Measurements from ENCODE around the gene MSLN. TPM values are rescaled to one million over a fixed set of nuclear protein-coding genes. Genes with fewer than 3 reads are reported as not detected.

The MSLN gene
- total RNA-seq, 1 experiment from 2014 or later, result not detected

DNA sequence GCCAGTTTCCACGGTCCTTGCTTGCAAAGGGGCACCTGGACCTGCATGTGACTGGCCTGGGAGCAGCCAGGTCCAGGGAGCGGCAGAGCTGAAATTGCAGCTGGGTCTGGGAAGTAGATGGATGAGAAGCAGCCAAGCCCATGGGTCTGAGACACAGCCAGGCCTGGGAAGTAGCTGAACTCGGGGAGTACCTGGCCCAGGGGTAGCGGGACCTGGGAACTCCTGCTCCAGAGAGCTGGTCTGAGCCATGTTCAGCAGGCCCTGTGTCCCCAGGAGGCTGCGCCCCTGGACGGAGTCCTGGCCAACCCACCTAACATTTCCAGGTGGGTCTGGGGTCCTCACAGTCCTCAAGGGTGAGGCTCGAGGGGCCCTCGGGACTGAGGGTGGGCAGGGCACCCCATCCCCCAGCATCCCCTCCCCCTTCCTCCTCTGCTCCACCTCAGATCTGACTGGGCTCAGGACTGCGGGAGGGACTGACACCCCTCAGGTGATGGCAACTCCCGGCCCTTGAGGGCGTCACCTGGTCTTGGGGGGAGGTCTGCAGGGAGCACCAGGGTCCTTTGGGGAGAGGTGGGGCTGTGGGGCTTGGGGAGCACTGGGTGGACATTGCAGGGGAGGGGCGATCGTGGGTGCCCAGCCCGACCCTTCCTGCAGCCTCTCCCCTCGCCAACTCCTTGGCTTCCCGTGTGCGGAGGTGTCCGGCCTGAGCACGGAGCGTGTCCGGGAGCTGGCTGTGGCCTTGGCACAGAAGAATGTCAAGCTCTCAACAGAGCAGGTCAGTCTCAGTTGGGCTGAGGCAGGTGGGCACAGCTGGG is 3.0 kb downstream of the MSLN start:
- H3K27ac ChIP-seq (ENCODE audit: low read length), result no peak overlapping the region
- H3K27me3 ChIP-seq (ENCODE audit: low read length), result no peaks in the 10 kb centered on the region
- no peaks in the 10 kb centered on the region for H3K79me2 ChIP-seq (ENCODE audit: low read length)
- H3K9me3 ChIP-seq (ENCODE audit: low read length), result no peaks in the 10 kb centered on the region
- H4K20me1 ChIP-seq (ENCODE audit: insufficient read depth, low read depth, low read length), result no peaks in the 10 kb centered on the region
- H3K4me1 ChIP-seq (ENCODE audit: low read length), result no peaks in the 10 kb centered on the region
- H3K4me3 ChIP-seq (ENCODE audit: low read length), result no peak overlapping the region
- H3K9me2 ChIP-seq (replicated peaks; ENCODE audit: insufficient read depth, low read length), result no peaks in the 10 kb centered on the region
- no peaks in the 10 kb centered on the region for H3K36me3 ChIP-seq (ENCODE audit: insufficient read depth, low read length)
- no peak overlapping the region for H3K4me2 ChIP-seq (ENCODE audit: low read depth, low read length, poor library complexity, severe bottlenecking)
- H2AFZ ChIP-seq (ENCODE audit: low read length), result no peak overlapping the region
- DNase-seq, result no peak
- no peak overlapping the region for H3K9ac ChIP-seq (ENCODE audit: low read length)

DNA sequence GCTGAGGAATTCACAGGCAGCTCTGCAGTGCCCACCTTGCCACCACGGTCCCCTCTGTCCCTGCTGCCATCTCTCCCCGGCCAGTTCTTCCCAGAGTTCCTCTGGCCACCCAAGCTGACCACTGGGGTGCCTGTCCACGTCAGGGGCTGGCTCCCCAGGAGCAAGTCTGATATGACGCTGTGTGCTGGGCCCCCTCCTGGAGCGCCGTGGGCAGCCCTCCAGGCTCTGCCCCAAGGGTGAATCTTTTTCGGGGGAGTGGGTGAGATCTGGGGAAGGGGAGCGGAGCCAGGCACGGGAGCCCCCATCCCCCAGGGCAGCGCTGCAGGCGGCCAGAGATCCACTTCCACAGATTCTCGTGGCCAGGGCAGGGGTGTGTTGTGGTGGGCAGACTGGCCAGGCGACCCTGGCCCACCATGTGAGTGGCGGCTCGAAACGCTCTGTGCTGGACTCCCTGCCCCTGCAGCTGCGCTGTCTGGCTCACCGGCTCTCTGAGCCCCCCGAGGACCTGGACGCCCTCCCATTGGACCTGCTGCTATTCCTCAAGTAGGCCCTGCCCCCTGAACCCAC is 3.7 kb downstream of the MSLN start:
- H3K9me2 ChIP-seq (replicated peaks; ENCODE audit: insufficient read depth, low read length), result no peaks in the 10 kb centered on the region
- no peak for DNase-seq
- H3K4me3 ChIP-seq (ENCODE audit: low read length), result no peak overlapping the region
- H3K79me2 ChIP-seq (ENCODE audit: low read length), result no peaks in the 10 kb centered on the region
- no peaks in the 10 kb centered on the region for H3K4me1 ChIP-seq (ENCODE audit: low read length)
- H3K4me2 ChIP-seq (ENCODE audit: low read depth, low read length, poor library complexity, severe bottlenecking), result no peak overlapping the region
- H4K20me1 ChIP-seq (ENCODE audit: insufficient read depth, low read depth, low read length), result no peaks in the 10 kb centered on the region
- no peaks in the 10 kb centered on the region for H3K9me3 ChIP-seq (ENCODE audit: low read length)
- H3K27ac ChIP-seq (ENCODE audit: low read length), result no peak overlapping the region
- H3K9ac ChIP-seq (ENCODE audit: low read length), result no peak overlapping the region
- H3K36me3 ChIP-seq (ENCODE audit: insufficient read depth, low read length), result no peaks in the 10 kb centered on the region
- no peak overlapping the region for H2AFZ ChIP-seq (ENCODE audit: low read length)
- no peaks in the 10 kb centered on the region for H3K27me3 ChIP-seq (ENCODE audit: low read length)

DNA sequence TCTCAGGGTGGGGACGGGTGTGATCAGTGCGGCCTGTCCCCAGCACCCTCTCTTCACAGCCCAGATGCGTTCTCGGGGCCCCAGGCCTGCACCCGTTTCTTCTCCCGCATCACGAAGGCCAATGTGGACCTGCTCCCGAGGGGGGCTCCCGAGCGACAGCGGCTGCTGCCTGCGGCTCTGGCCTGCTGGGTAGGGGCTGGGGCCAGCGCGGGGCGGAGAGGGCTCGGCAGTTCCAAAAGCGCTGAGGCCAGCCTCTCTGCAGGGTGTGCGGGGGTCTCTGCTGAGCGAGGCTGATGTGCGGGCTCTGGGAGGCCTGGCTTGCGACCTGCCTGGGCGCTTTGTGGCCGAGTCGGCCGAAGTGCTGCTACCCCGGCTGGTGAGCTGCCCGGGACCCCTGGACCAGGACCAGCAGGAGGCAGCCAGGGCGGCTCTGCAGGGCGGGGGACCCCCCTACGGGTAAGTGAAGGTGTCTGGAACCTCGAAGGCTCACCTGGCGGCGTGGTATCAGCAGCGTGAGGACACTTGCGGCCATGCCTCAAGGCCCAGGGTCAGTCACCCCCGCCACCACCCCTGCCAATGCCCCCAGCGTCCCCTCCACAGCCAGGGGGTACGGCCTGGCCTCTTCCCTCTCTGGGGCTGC is 4.4 kb downstream of the MSLN start:
- Histone ChIP-seq H3K27ac (ENCODE audit: low read length) (no peak overlapping the region), H3K9ac (ENCODE audit: low read length) (no peak overlapping the region), H3K27me3 (ENCODE audit: low read length) (no peaks in the 10 kb centered on the region), H3K36me3 (ENCODE audit: insufficient read depth, low read length) (no peaks in the 10 kb centered on the region), H4K20me1 (ENCODE audit: insufficient read depth, low read depth, low read length) (no peaks in the 10 kb centered on the region), H3K9me3 (ENCODE audit: low read length) (no peaks in the 10 kb centered on the region), H3K79me2 (ENCODE audit: low read length) (no peaks in the 10 kb centered on the region), H3K4me1 (ENCODE audit: low read length) (no peaks in the 10 kb centered on the region), H2AFZ (ENCODE audit: low read length) (no peak overlapping the region), H3K4me2 (ENCODE audit: low read depth, low read length, poor library complexity, severe bottlenecking) (no peak overlapping the region), H3K4me3 (ENCODE audit: low read length) (no peak overlapping the region), H3K9me2 (replicated peaks; ENCODE audit: insufficient read depth, low read length) (no peaks in the 10 kb centered on the region)
- DNase-seq, result no peak

DNA sequence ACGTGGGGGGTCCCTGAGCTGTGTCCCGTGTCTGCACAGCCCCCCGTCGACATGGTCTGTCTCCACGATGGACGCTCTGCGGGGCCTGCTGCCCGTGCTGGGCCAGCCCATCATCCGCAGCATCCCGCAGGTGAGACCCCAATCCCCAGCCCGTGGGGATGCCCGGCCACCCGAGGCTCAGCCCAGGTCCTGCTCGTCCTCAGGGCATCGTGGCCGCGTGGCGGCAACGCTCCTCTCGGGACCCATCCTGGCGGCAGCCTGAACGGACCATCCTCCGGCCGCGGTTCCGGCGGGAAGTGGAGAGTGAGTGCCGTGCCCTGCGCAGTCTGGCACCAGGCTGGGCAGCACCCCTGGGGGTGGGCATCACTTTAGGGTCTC is 4.9 kb downstream of the MSLN start:
- Histone ChIP-seq H3K9me2 (replicated peaks; ENCODE audit: insufficient read depth, low read length) (no peaks in the 10 kb centered on the region), H3K36me3 (ENCODE audit: insufficient read depth, low read length) (no peaks in the 10 kb centered on the region), H3K4me1 (ENCODE audit: low read length) (no peaks in the 10 kb centered on the region), H3K4me3 (ENCODE audit: low read length) (no peak overlapping the region), H3K79me2 (ENCODE audit: low read length) (no peaks in the 10 kb centered on the region), H3K27me3 (ENCODE audit: low read length) (no peaks in the 10 kb centered on the region), H3K27ac (ENCODE audit: low read length) (no peak overlapping the region), H4K20me1 (ENCODE audit: insufficient read depth, low read depth, low read length) (no peaks in the 10 kb centered on the region), H2AFZ (ENCODE audit: low read length) (no peak overlapping the region), H3K9ac (ENCODE audit: low read length) (no peak overlapping the region), H3K9me3 (ENCODE audit: low read length) (no peaks in the 10 kb centered on the region), H3K4me2 (ENCODE audit: low read depth, low read length, poor library complexity, severe bottlenecking) (no peak overlapping the region)
- DNase-seq, result no peak

DNA sequence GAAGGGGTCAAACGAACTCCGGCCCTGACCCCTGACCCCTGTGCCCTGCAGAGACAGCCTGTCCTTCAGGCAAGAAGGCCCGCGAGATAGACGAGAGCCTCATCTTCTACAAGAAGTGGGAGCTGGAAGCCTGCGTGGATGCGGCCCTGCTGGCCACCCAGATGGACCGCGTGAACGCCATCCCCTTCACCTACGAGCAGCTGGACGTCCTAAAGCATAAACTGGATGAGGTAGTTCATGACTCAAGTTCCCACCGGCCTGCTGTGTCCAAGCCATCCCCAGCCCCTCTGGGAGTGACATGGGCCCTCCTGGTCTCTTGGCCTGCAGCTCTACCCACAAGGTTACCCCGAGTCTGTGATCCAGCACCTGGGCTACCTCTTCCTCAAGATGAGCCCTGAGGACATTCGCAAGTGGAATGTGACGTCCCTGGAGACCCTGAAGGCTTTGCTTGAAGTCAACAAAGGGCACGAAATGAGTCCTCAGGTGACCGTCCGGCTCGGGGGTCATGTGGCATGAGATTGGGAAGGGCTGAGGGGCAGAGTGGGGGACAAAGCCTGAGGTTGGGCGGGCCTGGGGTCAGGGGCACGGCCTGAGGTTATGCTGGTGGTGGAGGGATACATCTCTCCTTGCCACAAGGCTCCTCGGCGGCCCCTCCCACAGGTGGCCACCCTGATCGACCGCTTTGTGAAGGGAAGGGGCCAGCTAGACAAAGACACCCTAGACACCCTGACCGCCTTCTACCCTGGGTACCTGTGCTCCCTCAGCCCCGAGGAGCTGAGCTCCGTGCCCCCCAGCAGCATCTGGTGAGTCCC is 5.7 kb downstream of the MSLN start:
- no peak overlapping the region for H3K9ac ChIP-seq (ENCODE audit: low read length)
- no peaks in the 10 kb centered on the region for H3K79me2 ChIP-seq (ENCODE audit: low read length)

DNA sequence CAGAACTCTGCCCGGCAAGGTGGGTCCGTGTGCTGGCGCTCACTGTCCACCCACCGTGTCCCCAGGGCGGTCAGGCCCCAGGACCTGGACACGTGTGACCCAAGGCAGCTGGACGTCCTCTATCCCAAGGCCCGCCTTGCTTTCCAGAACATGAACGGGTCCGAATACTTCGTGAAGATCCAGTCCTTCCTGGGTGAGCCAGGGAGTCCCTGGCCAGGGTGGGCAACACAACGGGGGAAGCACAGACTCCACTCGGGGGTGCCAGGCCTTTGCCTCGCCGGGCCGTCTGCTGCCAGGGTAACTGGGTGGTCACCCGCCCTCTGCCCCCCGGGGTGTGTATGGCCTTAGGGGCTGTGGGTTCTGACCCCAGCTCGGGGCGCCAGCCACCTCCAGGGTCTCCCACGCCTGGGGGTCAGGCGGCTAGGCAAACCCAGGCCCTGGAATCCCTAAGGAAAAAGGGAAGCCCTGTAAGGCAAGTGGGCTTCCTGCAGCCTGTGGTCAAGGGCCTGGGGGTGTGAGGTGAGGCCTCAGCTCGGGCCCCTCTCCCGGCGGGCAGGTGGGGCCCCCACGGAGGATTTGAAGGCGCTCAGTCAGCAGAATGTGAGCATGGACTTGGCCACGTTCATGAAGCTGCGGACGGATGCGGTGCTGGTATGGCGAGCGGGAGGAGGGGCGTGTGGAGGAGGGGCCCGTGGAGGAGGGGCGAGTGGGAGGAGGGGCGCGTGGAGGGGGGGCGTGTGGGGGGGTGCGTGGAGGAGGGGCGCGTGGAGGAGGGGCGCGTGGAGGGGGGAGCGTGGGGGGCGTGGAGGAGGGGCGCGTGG is 6.5 kb downstream of the MSLN start:
- no peaks in the 10 kb centered on the region for H3K4me1 ChIP-seq (ENCODE audit: low read length)
- no peaks in the 10 kb centered on the region for H4K20me1 ChIP-seq (ENCODE audit: insufficient read depth, low read depth, low read length)
- no peaks in the 10 kb centered on the region for H3K79me2 ChIP-seq (ENCODE audit: low read length)
- H3K27me3 ChIP-seq (ENCODE audit: low read length), result no peaks in the 10 kb centered on the region
- no peaks in the 10 kb centered on the region for H3K9me2 ChIP-seq (replicated peaks; ENCODE audit: insufficient read depth, low read length)
- H3K9me3 ChIP-seq (ENCODE audit: low read length), result no peaks in the 10 kb centered on the region
- H3K9ac ChIP-seq (ENCODE audit: low read length), result no peak overlapping the region
- no peak overlapping the region for H2AFZ ChIP-seq (ENCODE audit: low read length)
- H3K36me3 ChIP-seq (ENCODE audit: insufficient read depth, low read length), result no peaks in the 10 kb centered on the region
- no peak overlapping the region for H3K4me2 ChIP-seq (ENCODE audit: low read depth, low read length, poor library complexity, severe bottlenecking)
- H3K27ac ChIP-seq (ENCODE audit: low read length), result no peak overlapping the region
- no peak for DNase-seq
- H3K4me3 ChIP-seq (ENCODE audit: low read length), result no peak overlapping the region

More for the DNA sequence above, 5.7 kb downstream of the MSLN start:
- Histone ChIP-seq H2AFZ (ENCODE audit: low read length) (no peak overlapping the region), H3K4me3 (ENCODE audit: low read length) (no peak overlapping the region), H3K27ac (ENCODE audit: low read length) (no peak overlapping the region), H3K4me1 (ENCODE audit: low read length) (no peaks in the 10 kb centered on the region), H3K9me2 (replicated peaks; ENCODE audit: insufficient read depth, low read length) (no peaks in the 10 kb centered on the region), H3K9me3 (ENCODE audit: low read length) (no peaks in the 10 kb centered on the region), H3K36me3 (ENCODE audit: insufficient read depth, low read length) (no peaks in the 10 kb centered on the region), H3K27me3 (ENCODE audit: low read length) (no peaks in the 10 kb centered on the region), H4K20me1 (ENCODE audit: insufficient read depth, low read depth, low read length) (no peaks in the 10 kb centered on the region), H3K4me2 (ENCODE audit: low read depth, low read length, poor library complexity, severe bottlenecking) (no peak overlapping the region)
- DNase-seq, result no peak

DNA sequence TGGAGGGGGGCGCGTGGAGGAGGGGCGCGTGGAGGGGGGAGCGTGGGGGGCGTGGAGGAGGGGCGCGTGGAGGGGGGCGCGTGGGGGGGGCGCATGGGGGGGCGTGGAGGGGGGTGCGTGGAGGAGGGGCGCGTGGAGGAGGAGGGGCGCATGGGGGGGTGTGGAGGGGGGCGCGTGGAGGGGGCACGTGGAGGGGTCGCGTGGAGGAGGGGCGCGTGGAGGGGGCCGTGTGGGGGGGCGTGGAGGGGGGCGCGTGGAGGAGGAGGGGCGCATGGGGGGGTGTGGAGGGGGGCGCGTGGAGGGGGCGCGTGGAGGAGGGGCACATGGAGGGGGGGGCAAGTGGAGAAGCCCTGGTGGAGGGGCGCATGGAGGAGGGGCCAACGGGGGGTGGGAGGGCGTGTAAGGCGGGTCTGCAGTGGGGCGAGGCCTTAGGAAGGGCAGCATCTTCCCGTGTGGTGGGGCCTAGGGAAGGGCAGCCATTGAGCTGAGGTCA is 7.3 kb downstream of the MSLN start:
- no peak for DNase-seq

More for the DNA sequence above, 7.3 kb downstream of the MSLN start:
- H3K36me3 ChIP-seq (ENCODE audit: insufficient read depth, low read length), result no peaks in the 10 kb centered on the region
- no peak overlapping the region for H3K4me3 ChIP-seq (ENCODE audit: low read length)
- no peaks in the 10 kb centered on the region for H3K79me2 ChIP-seq (ENCODE audit: low read length)
- H3K4me1 ChIP-seq (ENCODE audit: low read length), result no peaks in the 10 kb centered on the region
- H3K9ac ChIP-seq (ENCODE audit: low read length), result no peak overlapping the region
- H3K27ac ChIP-seq (ENCODE audit: low read length), result no peak overlapping the region
- H3K4me2 ChIP-seq (ENCODE audit: low read depth, low read length, poor library complexity, severe bottlenecking), result no peak overlapping the region
- no peaks in the 10 kb centered on the region for H3K27me3 ChIP-seq (ENCODE audit: low read length)
- no peaks in the 10 kb centered on the region for H4K20me1 ChIP-seq (ENCODE audit: insufficient read depth, low read depth, low read length)
- H3K9me3 ChIP-seq (ENCODE audit: low read length), result no peaks in the 10 kb centered on the region
- no peaks in the 10 kb centered on the region for H3K9me2 ChIP-seq (replicated peaks; ENCODE audit: insufficient read depth, low read length)
- no peak overlapping the region for H2AFZ ChIP-seq (ENCODE audit: low read length)
